HEK293 (cell line): ENCODE results near the gene ARHGEF39.

Source experiments
- GLI2 ChIP-seq: fragments of 450-650 bp; formaldehyde crosslinking; IDR thresholded peaks from 2 replicates; pipeline ENCODE4; 2017; ENCODE audit warnings: missing biosample characterization, missing genetic modification characterization, low read depth, borderline replicate concordance
- HOXC10 ChIP-seq: sonication (generic); formaldehyde crosslinking; IDR thresholded peaks from 2 replicates; pipeline ENCODE4 v1.8.1; 2023; ENCODE audit warnings: mild to moderate bottlenecking, missing genetic modification reagents
- HOXD13 ChIP-seq: sonication (generic); formaldehyde crosslinking; IDR thresholded peaks from 2 replicates; pipeline ENCODE4 v1.8.0; 2022; ENCODE audit warnings: missing genetic modification reagents, borderline replicate concordance
- KLF1 ChIP-seq: fragments of 450-650 bp; formaldehyde crosslinking; IDR thresholded peaks from 2 replicates; pipeline ENCODE4 v1.5.1; 2016; ENCODE audit warnings: missing biosample characterization, missing genetic modification characterization
- OSR2 ChIP-seq: fragments of 450-650 bp; formaldehyde crosslinking; IDR thresholded peaks from 2 replicates; pipeline ENCODE4 v1.5.1; 2016; ENCODE audit warnings: missing biosample characterization, missing genetic modification characterization
- SP7 ChIP-seq: fragments of 450-650 bp; formaldehyde crosslinking; IDR thresholded peaks from 2 replicates; pipeline ENCODE4 v1.5.1; 2016; ENCODE audit warnings: missing biosample characterization, missing genetic modification characterization
- ZFHX2 ChIP-seq: fragments of 450-650 bp; formaldehyde crosslinking; conservative IDR thresholded peaks from 2 replicates; pipeline ENCODE4 v1.5.1; 2016; ENCODE audit warnings: missing biosample characterization, missing genetic modification characterization
- ZNF10 ChIP-seq: fragments of 450-650 bp; formaldehyde crosslinking; IDR thresholded peaks from 2 replicates; pipeline ENCODE4 v1.5.1; 2017; ENCODE audit warnings: missing biosample characterization, missing genetic modification characterization
- ZNF133 ChIP-seq: fragments of 450-650 bp; formaldehyde crosslinking; IDR thresholded peaks from 2 replicates; pipeline ENCODE4 v1.5.1; 2016; ENCODE audit warnings: missing biosample characterization, missing genetic modification characterization
- ZNF157 ChIP-seq: fragments of 450-650 bp; formaldehyde crosslinking; IDR thresholded peaks from 2 replicates; pipeline ENCODE4 v1.5.1; 2016; ENCODE audit warnings: missing biosample characterization, missing genetic modification characterization
- ZNF2 ChIP-seq: fragments of 450-650 bp; formaldehyde crosslinking; IDR thresholded peaks from 2 replicates; pipeline ENCODE4 v1.5.1; 2016; ENCODE audit warnings: missing biosample characterization, missing genetic modification characterization
- ZNF202 ChIP-seq: fragments of 450-650 bp; formaldehyde crosslinking; IDR thresholded peaks from 2 replicates; pipeline ENCODE4 v1.5.1; 2016; ENCODE audit warnings: missing biosample characterization, missing genetic modification characterization, borderline replicate concordance
- ZNF239 ChIP-seq: fragments of 450-650 bp; formaldehyde crosslinking; IDR thresholded peaks from 2 replicates; pipeline ENCODE4 v1.5.1; 2016; ENCODE audit warnings: missing biosample characterization, missing genetic modification characterization
- ZNF248 ChIP-seq: fragments of 450-650 bp; formaldehyde crosslinking; IDR thresholded peaks from 2 replicates; pipeline ENCODE4 v1.5.1; 2017; ENCODE audit warnings: missing biosample characterization, missing genetic modification characterization
- ZNF335 ChIP-seq: fragments of 450-650 bp; formaldehyde crosslinking; conservative IDR thresholded peaks from 2 replicates; pipeline ENCODE4 v1.5.1; 2016; ENCODE audit warnings: missing biosample characterization, missing genetic modification characterization
- ZNF555 ChIP-seq: fragments of 450-650 bp; formaldehyde crosslinking; conservative IDR thresholded peaks from 2 replicates; pipeline ENCODE4 v1.5.1; 2017; ENCODE audit warnings: missing biosample characterization, mild to moderate bottlenecking, missing genetic modification characterization, inconsistent platforms
- ZNF596 ChIP-seq: fragments of 450-650 bp; IDR thresholded peaks from 2 replicates; pipeline ENCODE4 v1.5.0; 2018; ENCODE audit warnings: missing biosample characterization, mild to moderate bottlenecking, missing genetic modification characterization, moderate library complexity
- ZNF660 ChIP-seq: fragments of 450-650 bp; IDR thresholded peaks from 2 replicates; pipeline ENCODE4 v1.5.1; 2018; ENCODE audit warnings: missing biosample characterization, mild to moderate bottlenecking, missing genetic modification characterization
- ZNF701 ChIP-seq: fragments of 450-650 bp; formaldehyde crosslinking; IDR thresholded peaks from 2 replicates; pipeline ENCODE4 v1.5.1; 2016; ENCODE audit warnings: missing biosample characterization, missing genetic modification characterization
- ZNF776 ChIP-seq: fragments of 450-650 bp; formaldehyde crosslinking; IDR thresholded peaks from 2 replicates; pipeline ENCODE4 v1.5.0; 2017; ENCODE audit warnings: missing biosample characterization, missing genetic modification characterization, borderline replicate concordance
- ZNF785 ChIP-seq: fragments of 450-650 bp; formaldehyde crosslinking; IDR thresholded peaks from 2 replicates; pipeline ENCODE4 v1.5.1; 2016; ENCODE audit warnings: missing biosample characterization, missing genetic modification characterization
- TF ChIP-seq, protein P1 (sequence below): fragments of 450-650 bp; formaldehyde crosslinking; IDR thresholded peaks from 2 replicates; pipeline ENCODE4 v1.5.1; 2016; ENCODE audit warnings: missing biosample characterization, missing genetic modification characterization
- TF ChIP-seq, protein P2 (sequence below): fragments of 450-650 bp; IDR thresholded peaks from 2 replicates; pipeline ENCODE4 v1.5.1; 2018; ENCODE audit warnings: missing biosample characterization, missing genetic modification characterization
- TF ChIP-seq, protein P3 (sequence below): fragments of 450-650 bp; formaldehyde crosslinking; IDR thresholded peaks from 2 replicates; pipeline ENCODE4 v1.5.1; 2017; ENCODE audit warnings: missing biosample characterization, missing genetic modification characterization
- TF ChIP-seq, protein P4 (sequence below): fragments of 450-650 bp; formaldehyde crosslinking; IDR thresholded peaks from 2 replicates; pipeline ENCODE4 v1.5.1; 2016; ENCODE audit warnings: missing biosample characterization, missing genetic modification characterization
- TF ChIP-seq, protein P5 (sequence below): fragments of 450-650 bp; formaldehyde crosslinking; IDR thresholded peaks from 2 replicates; pipeline ENCODE4 v1.5.1; 2017; ENCODE audit warnings: missing biosample characterization, missing genetic modification characterization
- TF ChIP-seq, protein P6 (sequence below): fragments of 450-650 bp; formaldehyde crosslinking; optimal IDR thresholded peaks from 2 replicates; pipeline ENCODE3; 2016; ENCODE audit warnings: missing biosample characterization, mild to moderate bottlenecking, missing genetic modification characterization

The ARHGEF39 gene

DNA sequence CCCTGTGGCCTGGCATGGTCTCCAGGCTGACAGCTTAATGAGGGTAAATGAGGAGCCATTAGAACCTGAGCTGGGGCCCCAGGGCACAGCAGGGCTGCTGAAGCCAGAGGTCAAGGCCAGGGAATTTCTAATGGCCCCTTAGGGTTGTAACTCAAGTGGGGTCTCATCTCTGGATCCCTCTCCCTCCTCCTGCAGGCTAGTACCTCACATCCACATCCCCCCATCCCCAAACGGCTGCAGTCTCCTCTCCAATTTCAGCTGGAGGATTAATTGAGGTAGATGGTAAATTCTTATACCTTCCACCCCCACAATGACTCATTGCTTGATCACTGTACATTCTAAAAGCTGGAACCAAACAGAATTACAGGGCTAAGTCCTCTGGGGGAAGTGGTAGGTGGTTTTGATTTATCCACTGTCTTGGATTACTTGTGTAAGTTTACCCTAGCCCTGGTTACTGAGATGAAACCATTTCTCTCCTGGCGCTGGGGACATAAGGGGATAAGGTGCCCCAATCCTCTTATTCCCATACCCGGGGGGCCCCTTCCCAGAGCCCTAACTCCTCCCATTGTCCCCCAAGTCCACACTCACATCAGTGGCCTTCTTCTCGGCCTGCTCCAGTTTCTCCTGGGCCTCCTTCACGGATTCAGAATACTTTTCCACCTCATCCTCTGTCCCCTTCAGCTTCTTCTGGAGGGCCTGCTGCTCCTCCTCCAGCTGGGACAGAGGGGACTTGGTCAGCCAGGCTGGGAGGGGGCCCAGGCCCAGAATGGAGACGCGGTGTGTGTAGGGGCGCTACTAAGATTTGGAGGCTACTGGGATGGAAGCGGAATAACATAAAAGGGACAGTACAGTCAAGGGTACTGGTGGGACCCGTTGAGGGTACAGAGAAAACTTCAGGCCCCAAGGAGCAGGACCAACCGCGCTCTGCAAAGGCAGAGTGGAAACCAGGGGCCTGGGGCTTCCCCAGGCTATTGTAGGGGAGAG, 23.9 kb upstream of the ARHGEF39 start (continued):
- TF ChIP-seq ZNF660 (tag by site-specific recombination) (no peak), HOXC10 (no peak), ZNF335 (tag by site-specific recombination) (no peak), ZNF133 (tag by site-specific recombination) (no peak), ZNF785 (tag by site-specific recombination) (no peak), KLF1 (tag by site-specific recombination) (no peak), ZNF555 (tag by site-specific recombination) (no peak), ZNF701 (tag by site-specific recombination) (no peak), HOXD13 (no peak), ZNF239 (no peak), GLI2 (no peak), ZFHX2 (tag by site-specific recombination) (peak; percentile 80), ZNF157 (no peak), ZNF596 (no peak), ZNF248 (tag by site-specific recombination) (no peak), SP7 (tag by site-specific recombination) (peak; percentile 78), OSR2 (tag by site-specific recombination) (0 out of 2 replicates have a peak, but pooled peaks have one; percentile 10), ZNF10 (tag by site-specific recombination) (no peak), ZNF776 (tag by site-specific recombination) (no peak), ZNF202 (tag by site-specific recombination) (no peak), ZNF2 (tag by site-specific recombination) (no peak)
- TF ChIP-seq, protein P1, sequence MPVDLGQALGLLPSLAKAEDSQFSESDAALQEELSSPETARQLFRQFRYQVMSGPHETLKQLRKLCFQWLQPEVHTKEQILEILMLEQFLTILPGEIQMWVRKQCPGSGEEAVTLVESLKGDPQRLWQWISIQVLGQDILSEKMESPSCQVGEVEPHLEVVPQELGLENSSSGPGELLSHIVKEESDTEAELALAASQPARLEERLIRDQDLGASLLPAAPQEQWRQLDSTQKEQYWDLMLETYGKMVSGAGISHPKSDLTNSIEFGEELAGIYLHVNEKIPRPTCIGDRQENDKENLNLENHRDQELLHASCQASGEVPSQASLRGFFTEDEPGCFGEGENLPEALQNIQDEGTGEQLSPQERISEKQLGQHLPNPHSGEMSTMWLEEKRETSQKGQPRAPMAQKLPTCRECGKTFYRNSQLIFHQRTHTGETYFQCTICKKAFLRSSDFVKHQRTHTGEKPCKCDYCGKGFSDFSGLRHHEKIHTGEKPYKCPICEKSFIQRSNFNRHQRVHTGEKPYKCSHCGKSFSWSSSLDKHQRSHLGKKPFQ, result no peak
- TF ChIP-seq, protein P2, sequence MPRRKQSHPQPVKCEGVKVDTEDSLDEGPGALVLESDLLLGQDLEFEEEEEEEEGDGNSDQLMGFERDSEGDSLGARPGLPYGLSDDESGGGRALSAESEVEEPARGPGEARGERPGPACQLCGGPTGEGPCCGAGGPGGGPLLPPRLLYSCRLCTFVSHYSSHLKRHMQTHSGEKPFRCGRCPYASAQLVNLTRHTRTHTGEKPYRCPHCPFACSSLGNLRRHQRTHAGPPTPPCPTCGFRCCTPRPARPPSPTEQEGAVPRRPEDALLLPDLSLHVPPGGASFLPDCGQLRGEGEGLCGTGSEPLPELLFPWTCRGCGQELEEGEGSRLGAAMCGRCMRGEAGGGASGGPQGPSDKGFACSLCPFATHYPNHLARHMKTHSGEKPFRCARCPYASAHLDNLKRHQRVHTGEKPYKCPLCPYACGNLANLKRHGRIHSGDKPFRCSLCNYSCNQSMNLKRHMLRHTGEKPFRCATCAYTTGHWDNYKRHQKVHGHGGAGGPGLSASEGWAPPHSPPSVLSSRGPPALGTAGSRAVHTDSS (tag by site-specific recombination), result no peak
- TF ChIP-seq, protein P3, sequence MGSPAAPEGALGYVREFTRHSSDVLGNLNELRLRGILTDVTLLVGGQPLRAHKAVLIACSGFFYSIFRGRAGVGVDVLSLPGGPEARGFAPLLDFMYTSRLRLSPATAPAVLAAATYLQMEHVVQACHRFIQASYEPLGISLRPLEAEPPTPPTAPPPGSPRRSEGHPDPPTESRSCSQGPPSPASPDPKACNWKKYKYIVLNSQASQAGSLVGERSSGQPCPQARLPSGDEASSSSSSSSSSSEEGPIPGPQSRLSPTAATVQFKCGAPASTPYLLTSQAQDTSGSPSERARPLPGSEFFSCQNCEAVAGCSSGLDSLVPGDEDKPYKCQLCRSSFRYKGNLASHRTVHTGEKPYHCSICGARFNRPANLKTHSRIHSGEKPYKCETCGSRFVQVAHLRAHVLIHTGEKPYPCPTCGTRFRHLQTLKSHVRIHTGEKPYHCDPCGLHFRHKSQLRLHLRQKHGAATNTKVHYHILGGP (tag by site-specific recombination), result no peak
- TF ChIP-seq, protein P4, sequence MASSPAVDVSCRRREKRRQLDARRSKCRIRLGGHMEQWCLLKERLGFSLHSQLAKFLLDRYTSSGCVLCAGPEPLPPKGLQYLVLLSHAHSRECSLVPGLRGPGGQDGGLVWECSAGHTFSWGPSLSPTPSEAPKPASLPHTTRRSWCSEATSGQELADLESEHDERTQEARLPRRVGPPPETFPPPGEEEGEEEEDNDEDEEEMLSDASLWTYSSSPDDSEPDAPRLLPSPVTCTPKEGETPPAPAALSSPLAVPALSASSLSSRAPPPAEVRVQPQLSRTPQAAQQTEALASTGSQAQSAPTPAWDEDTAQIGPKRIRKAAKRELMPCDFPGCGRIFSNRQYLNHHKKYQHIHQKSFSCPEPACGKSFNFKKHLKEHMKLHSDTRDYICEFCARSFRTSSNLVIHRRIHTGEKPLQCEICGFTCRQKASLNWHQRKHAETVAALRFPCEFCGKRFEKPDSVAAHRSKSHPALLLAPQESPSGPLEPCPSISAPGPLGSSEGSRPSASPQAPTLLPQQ (tag by site-specific recombination), result peak; percentile 50
- TF ChIP-seq, protein P5, sequence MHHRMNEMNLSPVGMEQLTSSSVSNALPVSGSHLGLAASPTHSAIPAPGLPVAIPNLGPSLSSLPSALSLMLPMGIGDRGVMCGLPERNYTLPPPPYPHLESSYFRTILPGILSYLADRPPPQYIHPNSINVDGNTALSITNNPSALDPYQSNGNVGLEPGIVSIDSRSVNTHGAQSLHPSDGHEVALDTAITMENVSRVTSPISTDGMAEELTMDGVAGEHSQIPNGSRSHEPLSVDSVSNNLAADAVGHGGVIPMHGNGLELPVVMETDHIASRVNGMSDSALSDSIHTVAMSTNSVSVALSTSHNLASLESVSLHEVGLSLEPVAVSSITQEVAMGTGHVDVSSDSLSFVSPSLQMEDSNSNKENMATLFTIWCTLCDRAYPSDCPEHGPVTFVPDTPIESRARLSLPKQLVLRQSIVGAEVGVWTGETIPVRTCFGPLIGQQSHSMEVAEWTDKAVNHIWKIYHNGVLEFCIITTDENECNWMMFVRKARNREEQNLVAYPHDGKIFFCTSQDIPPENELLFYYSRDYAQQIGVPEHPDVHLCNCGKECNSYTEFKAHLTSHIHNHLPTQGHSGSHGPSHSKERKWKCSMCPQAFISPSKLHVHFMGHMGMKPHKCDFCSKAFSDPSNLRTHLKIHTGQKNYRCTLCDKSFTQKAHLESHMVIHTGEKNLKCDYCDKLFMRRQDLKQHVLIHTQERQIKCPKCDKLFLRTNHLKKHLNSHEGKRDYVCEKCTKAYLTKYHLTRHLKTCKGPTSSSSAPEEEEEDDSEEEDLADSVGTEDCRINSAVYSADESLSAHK (tag by site-specific recombination), result no peak
- TF ChIP-seq, protein P6, sequence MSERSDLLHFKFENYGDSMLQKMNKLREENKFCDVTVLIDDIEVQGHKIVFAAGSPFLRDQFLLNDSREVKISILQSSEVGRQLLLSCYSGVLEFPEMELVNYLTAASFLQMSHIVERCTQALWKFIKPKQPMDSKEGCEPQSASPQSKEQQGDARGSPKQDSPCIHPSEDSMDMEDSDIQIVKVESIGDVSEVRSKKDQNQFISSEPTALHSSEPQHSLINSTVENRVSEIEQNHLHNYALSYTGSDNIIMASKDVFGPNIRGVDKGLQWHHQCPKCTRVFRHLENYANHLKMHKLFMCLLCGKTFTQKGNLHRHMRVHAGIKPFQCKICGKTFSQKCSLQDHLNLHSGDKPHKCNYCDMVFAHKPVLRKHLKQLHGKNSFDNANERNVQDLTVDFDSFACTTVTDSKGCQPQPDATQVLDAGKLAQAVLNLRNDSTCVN (tag by site-specific recombination), result no peak
